NCI-H2196 treated with DMSO at 0.1 percent for 48 hours (cell line): ENCODE measurements around the gene GALNT3.

Experiments
- DNase-seq: peaks from one replicate; lab custom pipeline; 2025; ENCODE audit not compliant: unreplicated experiment; lab: John Stamatoyannopoulos, UW

Gene GALNT3

GRCh38 chr2:165796819-165797530 lies 2.9 kb upstream of the GALNT3 start:
- no peak for DNase-seq

DNA sequence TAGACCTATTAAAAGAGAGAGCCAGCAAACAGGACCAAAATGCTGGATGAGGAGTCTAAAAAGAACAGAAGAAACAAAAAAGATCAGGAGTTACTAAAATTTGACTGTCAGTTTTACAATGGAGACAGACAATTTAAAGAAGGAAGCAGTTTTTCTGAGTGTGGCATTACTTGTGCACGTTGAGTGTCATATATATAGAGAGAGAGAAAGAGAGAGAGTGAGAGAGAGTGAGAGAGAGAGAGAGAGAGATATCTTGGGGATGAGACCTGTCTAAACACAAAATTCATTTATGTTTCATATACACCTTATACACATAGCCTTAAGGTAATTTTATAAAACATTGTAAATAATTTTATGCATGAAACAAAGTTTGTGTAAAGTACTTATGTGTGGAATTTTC lies 2.1 kb upstream of the GALNT3 start:
- DNase-seq, result no peak

DNA sequence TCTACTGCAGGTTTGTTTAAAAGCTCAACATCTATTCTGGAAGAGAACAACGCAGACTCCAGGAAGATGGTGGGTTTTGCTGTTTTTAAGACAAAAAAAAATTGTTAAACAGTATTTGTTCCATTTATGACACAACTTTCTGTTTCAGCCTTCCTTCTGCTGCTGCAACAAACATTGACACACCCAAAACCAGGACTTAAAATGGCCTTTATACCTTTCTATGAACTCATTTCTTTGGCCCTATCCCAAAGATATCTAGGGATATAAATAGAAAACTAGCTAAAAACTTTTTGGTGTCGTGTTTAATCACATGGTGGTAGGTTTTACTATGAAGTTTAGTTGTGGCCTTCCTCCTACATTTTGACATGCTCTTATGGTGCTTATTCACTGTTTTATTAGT lies 964 bp upstream of the GALNT3 start:
- no peak for DNase-seq

- DNase-seq, result no peak
Measured at GRCh38 chr2:165794536-165794928, 485 bp upstream of the GALNT3 start.

- no peak for DNase-seq
Measured at GRCh38 chr2:165793161-165793778, 777 bp downstream of the GALNT3 start.

DNA sequence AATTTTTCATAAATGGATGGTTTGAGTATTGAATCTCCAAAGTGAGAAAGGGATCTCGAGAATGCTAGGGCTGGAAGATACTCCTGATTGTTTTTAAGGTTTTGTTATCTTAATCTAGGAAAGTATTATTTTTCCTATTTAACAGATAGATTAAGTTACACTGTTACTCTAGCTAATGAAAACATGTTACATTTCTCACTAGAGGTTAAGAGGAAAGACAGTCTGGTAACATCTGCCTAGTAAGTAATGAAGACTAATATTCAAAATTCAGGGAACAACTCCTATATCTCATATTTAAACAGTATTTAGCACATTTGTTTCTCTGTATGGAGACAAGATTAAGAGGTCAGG lies 2.0 kb downstream of the GALNT3 start:
- DNase-seq, result no peak

- DNase-seq, result no peak
Measured at GRCh38 chr2:165791421-165792103, 2.5 kb downstream of the GALNT3 start.

- no peak for DNase-seq
Measured at GRCh38 chr2:165790466-165790865, 3.6 kb downstream of the GALNT3 start.

- no peak for DNase-seq
Measured at GRCh38 chr2:165787334-165787733, 6.7 kb downstream of the GALNT3 start.

DNA sequence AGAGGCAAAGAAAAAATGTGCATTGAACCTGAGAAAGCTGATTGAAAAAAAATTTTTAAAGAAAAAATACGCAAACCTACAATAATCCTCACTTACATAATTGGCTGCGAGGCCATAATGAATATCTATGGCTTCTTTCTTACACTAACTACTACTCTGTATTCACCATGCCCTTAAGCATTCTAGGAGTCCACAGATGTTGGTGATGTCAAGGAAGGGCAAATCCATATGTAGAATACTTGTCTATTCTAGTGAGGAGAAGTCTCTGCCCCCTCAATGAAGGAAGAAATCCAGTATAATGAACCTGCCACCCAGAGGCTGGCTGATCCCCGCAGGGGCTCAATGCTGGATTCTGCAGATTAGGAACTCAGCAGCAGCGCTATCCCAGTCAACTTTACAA lies 14.3 kb downstream of the GALNT3 start:
- no peak for DNase-seq

DNA sequence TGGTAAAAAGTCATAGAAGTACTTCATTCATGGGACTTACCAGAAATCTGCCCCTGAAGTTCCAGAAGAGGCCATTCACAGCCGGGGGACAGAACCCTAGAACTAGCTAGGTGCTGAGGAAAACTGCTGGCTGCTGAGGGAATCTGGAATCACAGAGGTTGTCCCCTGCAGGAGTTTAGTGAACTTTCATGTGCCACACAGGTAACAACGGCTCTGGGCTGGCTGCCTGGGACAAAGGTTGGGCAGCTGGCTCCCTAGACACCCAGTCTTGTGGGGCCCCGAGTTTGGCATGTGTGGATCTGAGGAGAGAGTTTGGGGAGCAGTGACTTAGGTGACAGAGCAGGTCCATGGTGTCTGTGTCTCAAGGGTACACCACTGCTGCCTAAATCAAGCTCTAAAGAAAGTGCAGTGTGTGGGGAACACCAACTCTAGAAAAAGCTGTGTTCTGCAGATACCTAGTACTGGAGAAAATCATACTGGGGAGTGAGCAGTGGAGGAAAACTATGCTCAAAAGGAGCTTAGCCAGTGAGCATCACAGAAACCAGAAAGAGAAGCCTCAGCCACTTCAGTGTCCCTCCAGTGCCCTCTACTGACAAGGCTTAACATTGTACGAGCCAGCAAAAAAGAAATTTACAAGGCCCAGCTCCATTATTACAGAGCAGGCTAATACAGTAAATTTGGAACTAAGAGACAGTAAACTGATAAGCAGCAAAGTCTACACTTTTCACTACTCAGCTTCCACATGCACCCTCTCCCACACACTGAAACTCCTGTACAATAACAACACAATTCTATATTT lies 15.2 kb downstream of the GALNT3 start:
- DNase-seq, result no peak

GRCh38 chr2:165778187-165778556 lies 15.9 kb downstream of the GALNT3 start:
- DNase-seq, result no peak

DNA sequence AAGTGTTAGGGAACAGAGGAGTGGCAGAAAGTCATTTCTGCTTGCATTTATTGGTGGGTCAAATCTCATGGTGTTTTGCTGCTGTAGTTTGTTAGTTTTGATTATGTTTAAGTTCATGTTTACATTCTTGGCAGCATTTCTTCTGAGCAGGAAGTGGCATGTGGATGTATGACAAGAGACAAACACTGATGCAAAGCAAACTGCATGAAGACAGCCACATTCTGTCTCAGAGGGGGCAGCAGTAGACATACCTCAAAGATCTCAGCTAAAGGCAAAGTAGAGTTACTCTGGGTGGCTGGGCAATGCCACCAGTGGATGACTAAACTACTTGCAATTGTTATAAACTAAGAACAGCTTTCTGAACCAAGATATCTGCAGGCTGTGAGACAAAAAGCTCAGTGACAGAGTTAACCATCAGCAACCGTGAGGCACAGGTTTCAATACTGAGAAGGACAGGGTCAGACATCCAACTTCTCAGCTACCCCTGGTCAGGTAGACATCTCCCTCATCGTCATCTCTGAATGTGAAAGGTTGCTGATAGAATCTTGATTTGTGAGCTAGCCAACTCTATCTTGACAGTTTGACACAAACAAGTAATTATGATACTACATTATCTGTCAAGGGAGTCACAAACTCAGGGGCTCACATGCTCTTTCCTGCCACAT lies 16.4 kb downstream of the GALNT3 start:
- no peak for DNase-seq

GRCh38 chr2:165776796-165777195 lies 17.3 kb downstream of the GALNT3 start:
- no peak for DNase-seq

GRCh38 chr2:165776013-165776412 lies 18.0 kb downstream of the GALNT3 start:
- peak; percentile 41 for DNase-seq

DNA sequence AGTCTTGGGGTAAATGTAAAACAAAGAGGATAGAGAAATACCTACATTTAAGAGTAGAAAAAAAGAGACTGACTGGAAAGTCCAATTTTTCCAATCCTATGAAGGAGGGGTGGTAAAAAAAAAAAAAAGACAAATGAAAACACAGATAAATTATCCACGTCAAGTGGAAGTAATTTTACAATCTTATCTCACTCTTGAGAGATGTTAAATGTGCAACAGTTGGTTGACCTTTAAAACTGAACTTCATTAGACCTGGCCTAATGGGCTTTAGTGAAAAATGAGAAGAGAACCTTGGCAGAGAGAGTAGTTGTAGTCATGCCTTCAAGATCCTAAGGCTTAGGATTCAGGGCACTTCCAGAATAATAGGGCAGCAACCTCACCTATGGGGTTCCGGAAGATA lies 20.4 kb downstream of the GALNT3 start:
- no peak for DNase-seq

DNA sequence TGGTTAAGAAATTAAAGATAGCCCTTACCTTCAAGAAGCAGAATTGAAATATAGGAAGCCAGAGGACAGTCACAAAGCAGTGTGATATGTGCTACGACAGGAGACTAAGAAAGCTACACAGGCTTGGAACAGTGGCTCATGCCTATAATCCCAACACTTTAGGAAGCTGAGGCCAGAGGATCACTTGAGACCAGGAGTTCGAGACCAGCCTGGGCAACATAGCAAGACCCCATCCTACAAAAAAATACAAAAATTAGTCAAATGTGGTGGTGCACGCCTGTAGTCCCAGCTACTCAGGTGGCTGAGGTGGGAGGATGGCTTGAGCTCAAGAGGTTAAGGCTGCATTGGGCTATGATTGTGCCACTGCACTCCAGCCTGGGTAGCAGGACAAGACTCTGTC lies 21.9 kb downstream of the GALNT3 start:
- no peak for DNase-seq

- no peak for DNase-seq
Measured at GRCh38 chr2:165766326-165766927, 27.6 kb downstream of the GALNT3 start.

DNA sequence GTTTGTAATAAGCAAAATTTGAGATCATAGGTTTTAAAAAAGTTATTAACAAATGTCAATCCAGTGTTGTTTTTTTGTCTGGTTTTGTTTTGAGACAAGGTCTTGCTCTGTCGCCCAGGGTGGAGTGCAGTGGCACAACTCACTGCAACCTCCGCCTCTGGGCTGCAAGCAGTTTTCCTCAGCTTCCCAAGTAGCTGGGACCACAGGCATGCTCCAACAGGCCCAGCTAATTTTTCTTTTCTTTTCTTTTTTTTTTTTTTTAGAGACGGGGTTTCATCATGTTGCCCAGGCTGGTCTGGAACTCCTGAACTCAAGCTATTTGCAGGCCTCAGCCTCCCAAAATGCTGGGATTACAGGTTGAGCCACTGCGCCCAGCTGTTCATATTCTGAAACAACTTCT lies 31.3 kb downstream of the GALNT3 start:
- no peak for DNase-seq

GRCh38 chr2:165757906-165758675 lies 36.0 kb downstream of the GALNT3 start:
- DNase-seq, result peak; percentile 63
